Measurements from ENCODE around the gene EFNA5.

The EFNA5 gene

GRCh38 chr5:107658528-107658927 lies 12.2 kb downstream of the EFNA5 start:
- Histone ChIP-seq H3K36me3 (ENCODE audit: insufficient read depth, low read depth, low read length) (no peaks in the 10 kb centered on the region), H3K27ac (ENCODE audit: low read length) (no peak overlapping the region), H3K4me3 (ENCODE audit: low read length) (no peak overlapping the region), H3K9me3 (ENCODE audit: insufficient read depth, low read depth, low read length) (no peaks in the 10 kb centered on the region), H3K27me3 (ENCODE audit: insufficient read depth, low read length) (no peaks in the 10 kb centered on the region), H3K4me1 (ENCODE audit: insufficient read depth, low read length) (peaks cover 21% of the 10 kb centered on the region), H3K9ac (ENCODE audit: low read depth, low read length) (no peak overlapping the region)

- H3K4me1 ChIP-seq (ENCODE audit: insufficient read depth, low read length) = peaks cover 28% of the 10 kb centered on the region
- H3K9me3 ChIP-seq (ENCODE audit: insufficient read depth, low read depth, low read length) = no peaks in the 10 kb centered on the region
- no peaks in the 10 kb centered on the region for H3K27me3 ChIP-seq (ENCODE audit: insufficient read depth, low read length)
- H3K27ac ChIP-seq (ENCODE audit: low read length) = no peak overlapping the region
- H3K4me3 ChIP-seq (ENCODE audit: low read length) = no peak overlapping the region
- no peaks in the 10 kb centered on the region for H3K36me3 ChIP-seq (ENCODE audit: insufficient read depth, low read depth, low read length)
- no peak overlapping the region for H3K9ac ChIP-seq (ENCODE audit: low read depth, low read length)
Observed at GRCh38 chr5:107655831-107656230, 14.9 kb downstream of the EFNA5 start.

- Histone ChIP-seq H3K9me3 (ENCODE audit: insufficient read depth, low read depth, low read length) (no peaks in the 10 kb centered on the region), H3K36me3 (ENCODE audit: insufficient read depth, low read depth, low read length) (no peaks in the 10 kb centered on the region), H3K27me3 (ENCODE audit: insufficient read depth, low read length) (no peaks in the 10 kb centered on the region), H3K9ac (ENCODE audit: low read depth, low read length) (no peak overlapping the region), H3K4me3 (ENCODE audit: low read length) (no peak overlapping the region), H3K4me1 (ENCODE audit: insufficient read depth, low read length) (peaks cover 35% of the 10 kb centered on the region), H3K27ac (ENCODE audit: low read length) (no peak overlapping the region)
Observed at GRCh38 chr5:107654827-107655226, 15.9 kb downstream of the EFNA5 start.

GRCh38 chr5:107653685-107654084 lies 17.1 kb downstream of the EFNA5 start:
- Histone ChIP-seq H3K4me1 (ENCODE audit: insufficient read depth, low read length) (peaks cover 35% of the 10 kb centered on the region), H3K27me3 (ENCODE audit: insufficient read depth, low read length) (no peaks in the 10 kb centered on the region), H3K9me3 (ENCODE audit: insufficient read depth, low read depth, low read length) (no peaks in the 10 kb centered on the region), H3K36me3 (ENCODE audit: insufficient read depth, low read depth, low read length) (no peaks in the 10 kb centered on the region), H3K4me3 (ENCODE audit: low read length) (no peak overlapping the region), H3K9ac (ENCODE audit: low read depth, low read length) (no peak overlapping the region; the same call in 1 of the 2 replicates), H3K27ac (ENCODE audit: low read length) (no peak overlapping the region)

- H3K9ac ChIP-seq (ENCODE audit: low read depth, low read length) = no peak overlapping the region
- peaks cover 35% of the 10 kb centered on the region for H3K4me1 ChIP-seq (ENCODE audit: insufficient read depth, low read length)
- no peaks in the 10 kb centered on the region for H3K27me3 ChIP-seq (ENCODE audit: insufficient read depth, low read length)
- no peak overlapping the region for H3K4me3 ChIP-seq (ENCODE audit: low read length)
- no peak overlapping the region for H3K27ac ChIP-seq (ENCODE audit: low read length)
- no peaks in the 10 kb centered on the region for H3K36me3 ChIP-seq (ENCODE audit: insufficient read depth, low read depth, low read length)
- H3K9me3 ChIP-seq (ENCODE audit: insufficient read depth, low read depth, low read length) = no peaks in the 10 kb centered on the region
Observed at GRCh38 chr5:107652839-107653607, 17.7 kb downstream of the EFNA5 start.

GRCh38 chr5:107652408-107652807 lies 18.3 kb downstream of the EFNA5 start:
- Histone ChIP-seq H3K27ac (ENCODE audit: low read length) (no peak overlapping the region), H3K4me1 (ENCODE audit: insufficient read depth, low read length) (peaks cover 35% of the 10 kb centered on the region), H3K36me3 (ENCODE audit: insufficient read depth, low read depth, low read length) (no peaks in the 10 kb centered on the region), H3K4me3 (ENCODE audit: low read length) (no peak overlapping the region), H3K9me3 (ENCODE audit: insufficient read depth, low read depth, low read length) (no peaks in the 10 kb centered on the region), H3K9ac (ENCODE audit: low read depth, low read length) (no peak overlapping the region), H3K27me3 (ENCODE audit: insufficient read depth, low read length) (no peaks in the 10 kb centered on the region)

GRCh38 chr5:107651325-107651724 lies 19.4 kb downstream of the EFNA5 start:
- no peaks in the 10 kb centered on the region for H3K9me3 ChIP-seq (ENCODE audit: insufficient read depth, low read depth, low read length)
- no peaks in the 10 kb centered on the region for H3K27me3 ChIP-seq (ENCODE audit: insufficient read depth, low read length)
- no peaks in the 10 kb centered on the region for H3K36me3 ChIP-seq (ENCODE audit: insufficient read depth, low read depth, low read length)
- H3K4me3 ChIP-seq (ENCODE audit: low read length) = no peak overlapping the region
- no peak overlapping the region for H3K9ac ChIP-seq (ENCODE audit: low read depth, low read length)
- no peak overlapping the region for H3K27ac ChIP-seq (ENCODE audit: low read length)
- H3K4me1 ChIP-seq (ENCODE audit: insufficient read depth, low read length) = peaks cover 34% of the 10 kb centered on the region

GRCh38 chr5:107646418-107646817 lies 24.3 kb downstream of the EFNA5 start:
- Histone ChIP-seq H3K27me3 (ENCODE audit: insufficient read depth, low read length) (no peaks in the 10 kb centered on the region), H3K36me3 (ENCODE audit: insufficient read depth, low read depth, low read length) (no peaks in the 10 kb centered on the region), H3K9ac (ENCODE audit: low read depth, low read length) (no peak overlapping the region), H3K9me3 (ENCODE audit: insufficient read depth, low read depth, low read length) (no peaks in the 10 kb centered on the region), H3K4me1 (ENCODE audit: insufficient read depth, low read length) (peaks cover 10% of the 10 kb centered on the region), H3K4me3 (ENCODE audit: low read length) (no peak overlapping the region), H3K27ac (ENCODE audit: low read length) (no peak overlapping the region)

GRCh38 chr5:107640568-107640967 lies 30.2 kb downstream of the EFNA5 start:
- H3K27me3 ChIP-seq (ENCODE audit: insufficient read depth, low read length) = no peaks in the 10 kb centered on the region
- no peak overlapping the region for H3K9ac ChIP-seq (ENCODE audit: low read depth, low read length)
- no peaks in the 10 kb centered on the region for H3K36me3 ChIP-seq (ENCODE audit: insufficient read depth, low read depth, low read length)
- no peak overlapping the region for H3K4me3 ChIP-seq (ENCODE audit: low read length)
- no peak overlapping the region for H3K27ac ChIP-seq (ENCODE audit: low read length)
- no peaks in the 10 kb centered on the region for H3K9me3 ChIP-seq (ENCODE audit: insufficient read depth, low read depth, low read length)
- H3K4me1 ChIP-seq (ENCODE audit: insufficient read depth, low read length) = peaks cover 9% of the 10 kb centered on the region; the same call in 1 of the 2 replicates

- no peak overlapping the region for H3K4me3 ChIP-seq (ENCODE audit: low read length)
- no peaks in the 10 kb centered on the region for H3K9me3 ChIP-seq (ENCODE audit: insufficient read depth, low read depth, low read length)
- no peak overlapping the region for H3K9ac ChIP-seq (ENCODE audit: low read depth, low read length)
- H3K4me1 ChIP-seq (ENCODE audit: insufficient read depth, low read length) = peaks cover 11% of the 10 kb centered on the region; the same call in 1 of the 2 replicates
- H3K27me3 ChIP-seq (ENCODE audit: insufficient read depth, low read length) = no peaks in the 10 kb centered on the region
- no peaks in the 10 kb centered on the region for H3K36me3 ChIP-seq (ENCODE audit: insufficient read depth, low read depth, low read length)
- no peak overlapping the region for H3K27ac ChIP-seq (ENCODE audit: low read length)
Observed at GRCh38 chr5:107639990-107640389, 30.7 kb downstream of the EFNA5 start.

GRCh38 chr5:107636555-107636954 lies 34.2 kb downstream of the EFNA5 start:
- Histone ChIP-seq H3K4me3 (ENCODE audit: low read length) (no peak overlapping the region), H3K4me1 (ENCODE audit: insufficient read depth, low read length) (peaks cover 26% of the 10 kb centered on the region; the same call in 1 of the 2 replicates), H3K9ac (ENCODE audit: low read depth, low read length) (no peak overlapping the region), H3K27ac (ENCODE audit: low read length) (no peak overlapping the region), H3K27me3 (ENCODE audit: insufficient read depth, low read length) (no peaks in the 10 kb centered on the region), H3K36me3 (ENCODE audit: insufficient read depth, low read depth, low read length) (no peaks in the 10 kb centered on the region), H3K9me3 (ENCODE audit: insufficient read depth, low read depth, low read length) (no peaks in the 10 kb centered on the region)

- Histone ChIP-seq H3K9me3 (ENCODE audit: insufficient read depth, low read depth, low read length) (no peaks in the 10 kb centered on the region), H3K4me1 (ENCODE audit: insufficient read depth, low read length) (peaks cover 26% of the 10 kb centered on the region; the same call in 1 of the 2 replicates), H3K27me3 (ENCODE audit: insufficient read depth, low read length) (no peaks in the 10 kb centered on the region), H3K9ac (ENCODE audit: low read depth, low read length) (no peak overlapping the region), H3K36me3 (ENCODE audit: insufficient read depth, low read depth, low read length) (no peaks in the 10 kb centered on the region), H3K4me3 (ENCODE audit: low read length) (no peak overlapping the region), H3K27ac (ENCODE audit: low read length) (no peak overlapping the region)
Observed at GRCh38 chr5:107636068-107636467, 34.7 kb downstream of the EFNA5 start.

Measured in iPS-20b (cell line).